Testis (tissue), 3 donors: ENCODE results near the gene CREG2. TPM values are rescaled to one million over a fixed set of nuclear protein-coding genes. Genes with fewer than 3 reads are reported as not detected.

Source experiments
- DNase-seq: peaks from one replicate; pipeline ENCODE4 v3.0.0-alpha.2; 2019
- H3K27ac ChIP-seq, 2 donors: fragments of 200-600 bp; sonication (generic); one replicate each; pipeline ENCODE4 v1.5.1; 2019
- H3K27me3 ChIP-seq: fragments of 200-600 bp; sonication (generic); one replicate; pipeline ENCODE4 v1.5.1; 2019
- H3K36me3 ChIP-seq: fragments of 200-600 bp; sonication (generic); one replicate; pipeline ENCODE4 v1.5.1; 2017; ENCODE audit warnings: low read depth; ENCODE audit errors: missing control alignments
- H3K4me1 ChIP-seq: fragments of 200-600 bp; sonication (generic); one replicate; pipeline ENCODE4 v1.5.1; 2019
- H3K4me3 ChIP-seq, 2 donors: fragments of 200-600 bp; sonication (generic); one replicate each; pipeline ENCODE4 v1.5.1; 2017 to 2019
- H3K9me3 ChIP-seq: fragments of 200-600 bp; sonication (generic); one replicate; pipeline ENCODE4 v1.5.1; 2017
- POLR2A ChIP-seq: fragments of 450-650 bp; IDR thresholded peaks from one replicate; pipeline ENCODE4 v1.6.1; 2017; ENCODE audit warnings: antibody characterized with exemption, mild to moderate bottlenecking, moderate library complexity
- WGBS, 2 donors: methylation state at CpG; one replicate each; pipeline ENCODE4 v1.1.5; 2018; 5-methylcytosine and 5-hydroxymethylcytosine counted together
- intact Hi-C: fragments of 100-400 bp; cut with DNase I; formaldehyde crosslinking; loops from one replicate; pipeline ENCODE4 v1.15.1; 2023; ENCODE audit warnings: low total_unique reads
- polyA plus RNA-seq: library from polyadenylated mRNA; stranded (reverse); fragments of 350-450 nt; fragmentation: Illumina TruSeq; extraction: RNeasy Lipid Tissue Mini Kit (QIAGEN cat#74804); gene quantifications from one replicate; pipeline ENCODE4 v1.2.3, GENCODE V29; 2014; ENCODE audit warnings: low read depth, low replicate concordance; ENCODE audit not compliant: insufficient read depth
- total RNA-seq, 2 donors: library from RNA; depleted of rRNA; stranded (reverse); fragments of >200 nt; gene quantifications; one replicate each; pipeline ENCODE4 v1.2.3, GENCODE V29; 2016
- TF ChIP-seq, protein P1 (sequence below), 3 experiments: fragments of 450-650 bp in 2 of 3; fragments of 200-600 bp in 1 of 3; sonication (generic) in 1 of 3; IDR thresholded peaks; one replicate each; pipeline ENCODE4 v1.5.1; 2016 to 2019; ENCODE audit warnings: antibody characterized with exemption in 3 of 3, mild to moderate bottlenecking in 2 of 3, moderate library complexity in 1 of 3

Gene CREG2
- total and polyA plus RNA-seq, 3 donors from 2014 or later = 0.19 to 0.47 (median 0.42) TPM

DNA sequence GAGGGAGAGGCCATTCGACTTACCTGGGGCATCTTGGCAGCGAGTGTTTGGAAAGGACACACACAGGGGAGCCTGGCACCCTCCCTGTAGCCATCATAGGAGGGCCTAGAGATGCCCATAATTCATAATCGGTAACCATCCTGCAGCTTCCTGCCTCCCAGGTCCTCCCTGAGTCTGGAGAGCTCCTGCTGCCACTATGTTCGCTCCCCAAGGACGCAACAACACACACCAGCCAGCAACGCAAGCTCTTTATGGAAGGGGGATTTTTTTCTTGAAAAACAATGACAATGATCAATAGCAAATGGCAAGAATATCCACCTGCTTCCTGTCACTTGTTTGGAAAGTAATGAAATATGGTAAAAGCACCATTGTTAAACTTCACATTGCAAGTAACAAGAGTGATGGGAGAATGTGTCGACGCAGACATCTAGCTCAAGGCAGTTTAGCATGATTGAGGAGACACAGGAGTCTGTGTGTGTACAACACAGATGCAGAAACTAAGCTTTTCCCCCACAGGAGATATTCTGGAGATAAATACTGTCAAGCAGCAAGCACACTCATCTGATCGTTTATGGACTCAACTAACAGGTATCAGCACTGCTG lies 24.9 kb upstream of the CREG2 start:
- no peaks in the 10 kb centered on the region for H3K9me3 ChIP-seq
- H3K36me3 ChIP-seq = no peaks in the 10 kb centered on the region
- H3K27me3 ChIP-seq = no peaks in the 10 kb centered on the region
- H3K4me3 ChIP-seq = no peak overlapping the region
- no peaks in the 10 kb centered on the region for H3K4me1 ChIP-seq
- H3K27ac ChIP-seq = no peak overlapping the region
- no peak for TF ChIP-seq POLR2A
- TF ChIP-seq, protein P1, sequence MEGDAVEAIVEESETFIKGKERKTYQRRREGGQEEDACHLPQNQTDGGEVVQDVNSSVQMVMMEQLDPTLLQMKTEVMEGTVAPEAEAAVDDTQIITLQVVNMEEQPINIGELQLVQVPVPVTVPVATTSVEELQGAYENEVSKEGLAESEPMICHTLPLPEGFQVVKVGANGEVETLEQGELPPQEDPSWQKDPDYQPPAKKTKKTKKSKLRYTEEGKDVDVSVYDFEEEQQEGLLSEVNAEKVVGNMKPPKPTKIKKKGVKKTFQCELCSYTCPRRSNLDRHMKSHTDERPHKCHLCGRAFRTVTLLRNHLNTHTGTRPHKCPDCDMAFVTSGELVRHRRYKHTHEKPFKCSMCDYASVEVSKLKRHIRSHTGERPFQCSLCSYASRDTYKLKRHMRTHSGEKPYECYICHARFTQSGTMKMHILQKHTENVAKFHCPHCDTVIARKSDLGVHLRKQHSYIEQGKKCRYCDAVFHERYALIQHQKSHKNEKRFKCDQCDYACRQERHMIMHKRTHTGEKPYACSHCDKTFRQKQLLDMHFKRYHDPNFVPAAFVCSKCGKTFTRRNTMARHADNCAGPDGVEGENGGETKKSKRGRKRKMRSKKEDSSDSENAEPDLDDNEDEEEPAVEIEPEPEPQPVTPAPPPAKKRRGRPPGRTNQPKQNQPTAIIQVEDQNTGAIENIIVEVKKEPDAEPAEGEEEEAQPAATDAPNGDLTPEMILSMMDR (IDR thresholded peaks at IDR 0.05) = no peak
- intact Hi-C loops = no loop called here
- 88 to 90% methylated on average over 9 of the region's 9 CpGs for WGBS, 2 donors
- DNase-seq = no peak

DNA sequence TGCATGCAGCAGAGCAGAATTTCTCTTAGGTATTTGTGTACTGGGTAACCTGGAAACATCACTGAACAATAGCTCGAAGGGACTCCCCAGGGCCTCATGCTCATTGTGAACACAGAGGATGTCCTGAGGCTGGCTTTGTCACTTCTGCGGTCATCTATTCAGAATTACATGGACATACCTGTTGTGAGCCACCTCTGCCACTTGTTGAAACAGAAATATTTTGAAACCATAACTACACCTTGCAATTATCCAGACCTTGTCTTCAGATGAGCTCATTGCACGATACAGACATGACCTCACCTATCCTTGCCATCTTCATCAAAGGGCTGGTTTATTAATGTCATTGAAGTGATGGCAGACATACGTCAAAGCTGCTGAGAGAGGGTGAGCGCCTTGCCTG lies 23.4 kb upstream of the CREG2 start:
- no peaks in the 10 kb centered on the region for H3K9me3 ChIP-seq
- H3K27ac ChIP-seq = no peak overlapping the region
- H3K36me3 ChIP-seq = no peaks in the 10 kb centered on the region
- TF ChIP-seq POLR2A = no peak
- TF ChIP-seq, protein P1 (IDR thresholded peaks at IDR 0.05) = no peak
- DNase-seq = no peak
- H3K27me3 ChIP-seq = no peaks in the 10 kb centered on the region
- H3K4me1 ChIP-seq = no peaks in the 10 kb centered on the region
- intact Hi-C loops = no loop called here
- no peak overlapping the region for H3K4me3 ChIP-seq
- 91 to 95% methylated on average over 5 of the region's 5 CpGs for WGBS, 2 donors

DNA sequence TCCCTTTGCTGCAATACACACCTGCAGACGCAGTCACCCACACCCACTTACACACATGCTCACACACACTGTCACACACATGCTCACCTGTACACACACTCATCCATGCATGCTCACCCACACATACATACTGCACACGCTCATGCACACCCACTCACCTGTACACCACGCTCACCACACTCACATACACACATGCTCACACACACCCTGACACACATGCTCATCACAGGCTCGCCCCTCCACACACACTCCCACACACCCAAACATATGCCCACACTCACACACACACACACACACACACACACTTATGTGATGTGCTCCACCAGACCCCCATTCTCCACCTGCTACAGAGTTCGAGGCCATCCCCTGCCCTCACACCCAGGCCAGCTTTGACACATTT lies 22.8 kb upstream of the CREG2 start:
- intact Hi-C loops = no loop called here
- TF ChIP-seq POLR2A = no peak

DNA sequence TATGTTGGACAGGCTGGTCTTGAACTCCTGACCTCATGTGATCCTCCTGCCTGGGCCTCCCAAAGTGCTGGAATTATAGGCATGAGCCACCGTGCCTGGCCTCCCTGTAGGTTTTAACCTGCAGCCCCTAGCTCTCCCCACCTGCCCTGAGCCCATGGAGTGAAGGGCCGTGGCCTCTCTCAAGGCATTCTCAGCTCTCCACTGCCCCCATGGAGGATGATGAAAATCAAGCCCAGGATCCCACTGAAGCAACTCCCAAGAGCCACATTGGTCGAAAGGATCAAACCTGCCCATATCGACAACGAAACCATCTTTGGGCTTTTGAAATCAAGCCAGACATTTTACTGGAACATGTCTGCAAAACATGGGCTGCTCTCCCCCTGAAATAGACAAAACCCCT lies 22.4 kb upstream of the CREG2 start:
- TF ChIP-seq, protein P1 (IDR thresholded peaks at IDR 0.05) = no peak
- TF ChIP-seq POLR2A = no peak
- WGBS, 2 donors = 85 to 93% methylated on average over 5 of the region's 5 CpGs
- intact Hi-C loops = no loop called here
- no peaks in the 10 kb centered on the region for H3K4me1 ChIP-seq
- H3K27me3 ChIP-seq = no peaks in the 10 kb centered on the region
- DNase-seq = no peak
- no peaks in the 10 kb centered on the region for H3K9me3 ChIP-seq
- H3K36me3 ChIP-seq = no peaks in the 10 kb centered on the region
- no peak overlapping the region for H3K4me3 ChIP-seq
- no peak overlapping the region for H3K27ac ChIP-seq

More for the DNA sequence above, 22.8 kb upstream of the CREG2 start:
- H3K27ac ChIP-seq = no peak overlapping the region
- no peak overlapping the region for H3K4me3 ChIP-seq
- no peaks in the 10 kb centered on the region for H3K9me3 ChIP-seq
- no peaks in the 10 kb centered on the region for H3K36me3 ChIP-seq
- no peaks in the 10 kb centered on the region for H3K4me1 ChIP-seq
- WGBS, 2 donors = 91 to 95% methylated on average over 5 of the region's 5 CpGs
- DNase-seq = no peak
- H3K27me3 ChIP-seq = no peaks in the 10 kb centered on the region

DNA sequence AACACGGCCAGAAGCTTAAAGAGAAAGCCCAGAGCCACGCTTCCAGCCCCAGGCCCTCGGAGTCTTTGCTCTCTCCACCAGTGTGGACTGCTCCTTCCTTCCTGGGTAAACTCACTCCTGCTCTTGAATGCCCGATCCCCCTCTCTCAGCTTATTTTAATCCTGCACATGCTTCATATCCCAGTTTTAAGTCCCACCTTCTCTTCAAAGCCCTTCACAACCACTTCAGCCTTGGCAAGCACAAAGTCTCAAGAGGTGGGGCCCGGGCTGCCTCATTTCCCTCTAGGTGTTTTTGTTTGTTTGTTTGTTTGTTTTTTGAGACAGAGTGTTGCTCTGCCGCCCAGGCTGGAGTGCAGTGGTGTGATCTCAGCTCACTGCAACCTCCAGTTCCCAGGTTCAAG lies 21.6 kb upstream of the CREG2 start:
- TF ChIP-seq POLR2A = no peak
- TF ChIP-seq, protein P1 (IDR thresholded peaks at IDR 0.05) = no peak
- H3K27me3 ChIP-seq = no peaks in the 10 kb centered on the region
- H3K36me3 ChIP-seq = no peaks in the 10 kb centered on the region
- H3K4me3 ChIP-seq = no peak overlapping the region
- no peak overlapping the region for H3K27ac ChIP-seq
- intact Hi-C loops = no loop called here
- WGBS, 2 donors = 87 to 88% methylated on average over 6 of the region's 6 CpGs
- no peak for DNase-seq
- no peaks in the 10 kb centered on the region for H3K9me3 ChIP-seq
- H3K4me1 ChIP-seq = no peaks in the 10 kb centered on the region
